Activated B cell treated with CpG ODN at 0.5 μM for 24 hours (primary cell): Measurements from ENCODE around the gene EBF3. TPM values are rescaled to one million over a fixed set of nuclear protein-coding genes. Genes with fewer than 3 reads are reported as not detected.

ENCODE experiments used
- ATAC-seq: fragments of 200-7000 bp; cut with Tn5 transposase; one replicate; pipeline ENCODE4 v1.10.0; 2021; ENCODE audit warnings: low read depth, mild to moderate bottlenecking, moderate library complexity
- CTCF ChIA-PET: fragments of 350-600 bp; sonication (Branson Sonifier 250); formaldehyde crosslinking; loops from one replicate; lab custom pipeline; 2021; ENCODE audit warnings: antibody characterized with exemption; lab: Charles Lee
- POLR2A ChIA-PET: fragments of 350-600 bp; sonication (Branson Sonifier 250); formaldehyde crosslinking; loops from one replicate; lab custom pipeline; 2021; ENCODE audit warnings: antibody characterized with exemption; lab: Charles Lee
- DNase-seq: peaks from one replicate; pipeline ENCODE4 v3.0.0; 2022
- H3K27ac Mint-ChIP-seq: one replicate; pipeline ENCODE4 v1.8.0; 2020; ENCODE audit warnings: mixed read lengths
- H3K27me3 Mint-ChIP-seq: one replicate; pipeline ENCODE4 v1.8.0; 2021; ENCODE audit warnings: mixed read lengths
- H3K36me3 Mint-ChIP-seq: one replicate; pipeline ENCODE4 v1.8.0; 2021; ENCODE audit warnings: low read depth, mixed read lengths
- H3K4me1 Mint-ChIP-seq: one replicate; pipeline ENCODE4 v1.8.0; 2021; ENCODE audit warnings: mixed read lengths
- H3K4me3 Mint-ChIP-seq: one replicate; pipeline ENCODE4 v1.8.0; 2020; ENCODE audit warnings: mild to moderate bottlenecking, mixed read lengths
- H3K9me3 Mint-ChIP-seq: one replicate; pipeline ENCODE4 v1.8.0; 2020; ENCODE audit warnings: mixed read lengths
- CTCF ChIP-seq: fragments of 200-600 bp; IDR thresholded peaks from one replicate; pipeline ENCODE4 v1.8.0; 2022; ENCODE audit warnings: antibody characterized with exemption, mild to moderate bottlenecking
- intact Hi-C: fragments of 100-400 bp; cut with micrococcal nuclease; formaldehyde crosslinking; loops from one replicate; pipeline ENCODE4 v1.15.1; 2024
- total RNA-seq: library from RNA; stranded (reverse); gene quantifications from 2 replicates; pipeline ENCODE4 v1.2.3, GENCODE V29; 2022

EBF3 gene
- total RNA-seq, 1 donor from 2014 or later: not detected

- ATAC-seq: no peak
Observed at GRCh38 chr10:129815898-129816655, 148.0 kb downstream of the EBF3 start.

GRCh38 chr10:129814681-129815646, 149.1 kb downstream of the EBF3 start:
- ATAC-seq (no peak), DNase-seq (no peak)
- intact Hi-C loops: no loop called here
- ChIA-PET CTCF (no interaction called here), POLR2A (no interaction called here)
- H3K9me3 Mint-ChIP-seq: peaks cover 3% of the 10 kb centered on the region
- no peak overlapping the region for H3K4me3 Mint-ChIP-seq
- no peaks in the 10 kb centered on the region for H3K27me3 Mint-ChIP-seq
- no peak for TF ChIP-seq CTCF
- no peaks in the 10 kb centered on the region for H3K4me1 Mint-ChIP-seq
- no peaks in the 10 kb centered on the region for H3K36me3 Mint-ChIP-seq
- H3K27ac Mint-ChIP-seq: no peak overlapping the region

More at GRCh38 chr10:129815898-129816655, 148.0 kb downstream of the EBF3 start:
- intact Hi-C loops: no loop called here
- TF ChIP-seq CTCF: no peak
- no peak for DNase-seq
- Mint-ChIP-seq H3K4me3 (no peak overlapping the region), H3K27me3 (no peaks in the 10 kb centered on the region), H3K36me3 (no peaks in the 10 kb centered on the region), H3K4me1 (no peaks in the 10 kb centered on the region), H3K9me3 (peaks cover 3% of the 10 kb centered on the region), H3K27ac (no peak overlapping the region)
- ChIA-PET POLR2A (no interaction called here), CTCF (no interaction called here)

GRCh38 chr10:129812398-129812797, 151.7 kb downstream of the EBF3 start:
- no peaks in the 10 kb centered on the region for H3K4me1 Mint-ChIP-seq
- ChIA-PET CTCF (no interaction called here), POLR2A (no interaction called here)
- no peak overlapping the region for H3K4me3 Mint-ChIP-seq
- no peaks in the 10 kb centered on the region for H3K9me3 Mint-ChIP-seq
- intact Hi-C loops: no loop called here
- TF ChIP-seq CTCF: no peak
- no peak for ATAC-seq
- H3K27me3 Mint-ChIP-seq: no peaks in the 10 kb centered on the region
- DNase-seq: no peak
- H3K36me3 Mint-ChIP-seq: no peaks in the 10 kb centered on the region
- no peak overlapping the region for H3K27ac Mint-ChIP-seq

GRCh38 chr10:129811208-129811607, 152.9 kb downstream of the EBF3 start:
- TF ChIP-seq CTCF: no peak
- CTCF ChIA-PET: no interaction called here
- peaks cover 5% of the 10 kb centered on the region for H3K9me3 Mint-ChIP-seq
- H3K4me1 Mint-ChIP-seq: no peaks in the 10 kb centered on the region
- H3K4me3 Mint-ChIP-seq: no peak overlapping the region
- ATAC-seq: no peak
- POLR2A ChIA-PET: no interaction called here
- intact Hi-C loops: no loop called here
- no peaks in the 10 kb centered on the region for H3K27me3 Mint-ChIP-seq
- H3K27ac Mint-ChIP-seq: no peak overlapping the region
- DNase-seq: no peak
- H3K36me3 Mint-ChIP-seq: no peaks in the 10 kb centered on the region

GRCh38 chr10:129809841-129810240, 154.2 kb downstream of the EBF3 start:
- POLR2A ChIA-PET: no interaction called here
- Mint-ChIP-seq H3K4me1 (no peaks in the 10 kb centered on the region), H3K27me3 (no peaks in the 10 kb centered on the region), H3K9me3 (peaks cover 12% of the 10 kb centered on the region), H3K27ac (no peak overlapping the region), H3K4me3 (no peak overlapping the region), H3K36me3 (no peaks in the 10 kb centered on the region)
- CTCF ChIA-PET: no interaction called here
- intact Hi-C loops: no loop called here
- no peak for TF ChIP-seq CTCF
- ATAC-seq: no peak
- no peak for DNase-seq
